Measurements from ENCODE around the gene PDCL3.

PDCL3 gene

DNA sequence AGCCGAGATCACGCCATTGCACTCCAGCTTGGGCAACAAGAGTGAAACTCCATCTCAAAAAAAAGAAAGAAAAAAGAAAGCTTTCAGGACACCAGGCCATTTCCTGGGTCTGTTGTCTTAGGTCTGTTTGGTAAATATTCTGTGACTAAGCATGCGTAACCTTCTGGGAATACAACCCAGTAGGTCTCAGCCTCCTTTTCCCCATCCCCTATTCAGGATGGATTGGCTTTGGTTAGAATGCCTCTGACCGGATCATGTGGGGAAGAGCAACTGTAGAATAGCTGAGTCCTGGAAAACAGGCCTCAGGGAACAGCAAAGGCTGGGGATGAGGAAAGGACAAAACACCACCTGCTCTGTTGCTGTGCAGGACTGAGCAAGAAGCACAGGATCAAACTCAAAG lies 1.6 kb upstream of the PDCL3 start:
- no peak for DNase-seq

DNA sequence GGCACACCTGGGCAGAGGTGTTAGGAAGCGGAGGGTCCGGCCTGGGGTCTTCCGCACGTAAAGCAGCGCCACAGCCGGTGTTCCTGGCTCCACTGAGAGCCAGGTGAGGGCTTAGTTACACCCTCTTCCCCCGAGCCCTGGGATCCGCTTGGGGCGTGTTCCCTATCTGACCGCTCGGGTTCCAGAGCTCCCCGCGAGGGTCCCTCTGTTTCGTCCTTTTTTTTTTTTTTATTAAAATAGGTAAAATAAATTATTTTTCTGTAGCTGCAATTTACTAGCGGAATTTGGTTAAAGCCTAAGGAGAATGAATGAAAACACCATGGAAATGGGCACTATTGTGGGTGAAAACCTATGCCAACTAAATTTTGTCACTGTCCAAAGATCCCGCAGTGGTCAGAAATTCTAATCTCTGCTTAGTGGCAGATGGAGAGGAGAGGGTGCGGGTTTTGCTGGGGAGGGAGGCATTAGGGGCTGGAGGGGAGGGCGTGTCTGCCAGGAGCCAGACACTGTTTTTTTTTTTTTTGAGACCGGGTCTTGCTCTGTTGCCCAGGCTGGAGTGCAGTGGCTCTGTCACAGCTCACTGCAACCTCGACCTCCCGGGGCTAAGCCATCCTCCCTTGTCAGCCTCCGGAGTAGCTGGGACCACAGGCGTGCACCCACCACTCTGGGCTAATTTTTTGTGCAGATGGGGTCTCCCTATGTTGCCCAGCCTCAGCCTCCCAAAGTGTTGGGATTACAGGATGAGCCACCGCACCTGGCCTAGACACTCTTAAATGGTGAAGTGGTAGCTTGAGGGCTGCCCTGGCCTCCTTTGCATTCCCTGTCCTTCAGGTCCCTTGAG lies 834 bp downstream of the PDCL3 start:
- DNase-seq, result no peak

- no peak for DNase-seq
Observed at GRCh38 chr2:100568989-100569388, 6.2 kb downstream of the PDCL3 start.

- no peak for DNase-seq
Observed at GRCh38 chr2:100571668-100572067, 8.9 kb downstream of the PDCL3 start.

- no peak for DNase-seq
Observed at GRCh38 chr2:100577777-100578176, 15.0 kb downstream of the PDCL3 start.

DNA sequence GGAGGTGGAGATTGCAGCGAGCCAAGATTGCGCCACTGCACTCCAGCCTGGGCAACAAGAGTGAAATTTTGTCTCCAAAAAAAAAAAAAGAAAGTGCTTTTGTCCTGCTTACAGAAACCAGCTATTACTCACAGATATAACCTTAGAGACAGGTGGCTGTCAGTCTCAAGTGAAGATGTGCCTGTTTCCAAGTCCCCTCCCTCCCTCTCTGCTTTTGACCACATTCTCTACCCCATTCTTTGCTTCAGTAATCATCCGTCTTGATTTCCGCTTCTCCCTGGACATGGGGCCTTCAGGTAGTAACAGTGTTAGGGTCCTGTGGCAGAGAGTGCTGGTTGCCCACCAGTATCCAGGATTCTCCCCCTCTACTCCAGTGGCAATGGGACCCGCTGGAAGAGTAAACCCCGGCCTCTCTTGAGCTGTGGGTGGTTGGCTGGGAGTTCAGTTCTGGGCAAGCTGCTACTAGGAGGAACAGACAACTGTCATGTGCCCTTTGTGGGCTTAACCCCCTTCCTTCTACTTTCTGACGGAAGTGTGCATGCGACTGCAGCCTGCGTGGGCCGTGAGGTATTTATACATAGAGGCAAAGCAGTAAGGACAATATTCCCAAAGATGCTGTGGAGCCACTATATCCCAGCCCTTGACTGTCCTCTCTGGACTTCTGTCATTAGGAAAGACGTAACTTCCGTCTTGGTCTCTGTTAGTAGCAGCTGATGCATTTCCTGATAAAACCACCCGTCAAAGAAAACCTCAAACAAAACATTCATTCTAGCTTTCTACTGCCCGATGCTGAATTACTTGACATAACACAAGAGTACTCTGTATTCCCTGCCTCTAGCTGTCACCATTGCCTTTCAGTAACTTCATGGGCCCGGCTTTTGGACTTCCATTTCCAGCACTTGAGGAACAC lies 17.8 kb downstream of the PDCL3 start:
- DNase-seq, result peak; percentile 11

DNA sequence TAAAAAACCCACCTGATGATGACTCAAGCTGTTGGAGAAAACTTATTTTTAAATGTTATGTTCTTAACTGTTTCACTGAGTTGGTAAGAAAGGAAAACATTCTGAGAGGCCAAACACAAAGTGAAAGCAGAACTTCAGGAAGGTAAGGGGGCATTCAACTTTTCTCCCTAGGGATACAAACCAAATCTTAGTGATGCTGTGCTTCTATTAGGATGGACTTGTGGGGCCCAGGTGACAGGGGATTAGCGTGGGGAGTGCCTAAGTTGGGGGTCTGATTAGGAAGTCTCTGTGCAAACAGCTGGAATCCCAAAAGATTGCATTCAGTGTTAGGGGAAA lies 18.5 kb downstream of the PDCL3 start:
- no peak for DNase-seq

GRCh38 chr2:100584816-100585215 lies 22.0 kb downstream of the PDCL3 start:
- no peak for DNase-seq

- DNase-seq, result no peak
Observed at GRCh38 chr2:100588071-100588786, 25.4 kb downstream of the PDCL3 start.

GRCh38 chr2:100589527-100589926 lies 26.7 kb downstream of the PDCL3 start:
- DNase-seq, result no peak

DNA sequence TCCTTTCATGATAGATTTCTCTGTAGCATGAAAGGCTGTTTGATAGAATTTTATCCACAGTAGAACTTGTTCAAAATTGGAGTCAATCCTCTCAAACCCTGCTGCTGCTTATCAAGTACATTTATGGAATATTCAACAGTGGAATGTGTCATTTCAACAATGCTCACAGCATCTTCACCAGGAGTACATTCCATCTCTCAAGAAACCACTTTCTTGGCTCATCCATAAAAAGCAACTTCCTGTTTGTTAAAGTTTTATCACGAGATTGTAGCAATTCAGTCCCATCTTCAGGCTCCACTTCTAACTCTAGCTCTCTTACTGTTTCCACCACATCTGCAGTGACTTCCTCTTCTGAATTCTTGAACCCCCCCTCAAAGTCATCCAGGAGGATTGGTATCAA lies 29.4 kb downstream of the PDCL3 start:
- no peak for DNase-seq

DNA sequence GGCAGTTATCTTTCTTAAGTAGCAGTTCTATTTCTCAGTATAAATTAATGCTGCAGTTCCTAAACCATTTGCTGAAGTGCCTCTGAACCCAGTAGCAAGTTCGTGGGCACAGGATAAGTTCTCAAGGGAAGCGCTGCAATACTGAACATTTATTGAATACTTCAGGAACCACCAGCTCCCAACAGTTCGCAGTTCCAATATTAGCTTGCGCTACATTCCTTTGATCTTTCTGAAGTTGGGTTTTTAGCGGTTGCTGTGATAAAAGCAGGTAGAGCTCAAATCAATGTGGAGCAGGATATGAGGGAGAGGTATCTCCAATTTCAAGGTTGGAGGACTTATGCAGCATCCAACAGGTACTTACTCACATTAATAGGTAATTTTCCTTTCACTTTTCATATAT lies 33.7 kb downstream of the PDCL3 start:
- DNase-seq, result no peak

DNA sequence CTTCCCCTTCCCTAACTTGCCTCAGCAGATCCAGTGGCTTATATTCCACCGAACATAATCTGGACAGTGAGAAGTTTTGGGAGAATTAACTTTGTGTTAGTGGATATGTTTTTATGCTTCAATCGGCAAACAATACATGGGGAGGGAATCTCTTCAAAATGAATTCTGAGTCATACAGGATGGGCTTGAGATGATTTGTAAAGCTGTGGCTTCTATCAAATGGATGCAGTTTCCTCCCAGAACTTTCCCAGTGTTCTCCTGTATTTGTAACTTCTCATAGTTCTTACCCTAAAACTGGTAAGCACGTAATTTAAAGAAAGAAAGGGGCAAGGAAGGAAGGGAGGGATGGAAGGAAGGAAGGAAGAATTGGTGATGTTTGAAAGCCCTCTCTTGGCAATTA lies 36.8 kb downstream of the PDCL3 start:
- no peak for DNase-seq

- DNase-seq, result no peak
Observed at GRCh38 chr2:100601661-100602060, 38.9 kb downstream of the PDCL3 start.

GRCh38 chr2:100603414-100603813 lies 40.6 kb downstream of the PDCL3 start:
- DNase-seq, result no peak

- DNase-seq, result no peak
Observed at GRCh38 chr2:100603948-100604633, 41.3 kb downstream of the PDCL3 start.

- no peak for DNase-seq
Observed at GRCh38 chr2:100606332-100606725, 43.5 kb downstream of the PDCL3 start.

GRCh38 chr2:100606726-100607343 lies 44.0 kb downstream of the PDCL3 start:
- peak; percentile 18 for DNase-seq

- peak; percentile 77 for DNase-seq
Observed at GRCh38 chr2:100610381-100610831, 47.6 kb downstream of the PDCL3 start.

- no peak for DNase-seq
Observed at GRCh38 chr2:100611079-100612029, 48.6 kb downstream of the PDCL3 start.

- no peak for DNase-seq
Observed at GRCh38 chr2:100612388-100613000, 49.7 kb downstream of the PDCL3 start.

Measured in stimulated activated CD4-positive, alpha-beta T cell treated with anti-CD3 and anti-CD28 coated beads, Interleukin-1b, Interleukin-23, amount 100 ng/mL, for 48 hours (primary cell).